ENCODE data around the gene DUSP2.

The DUSP2 gene

DNA sequence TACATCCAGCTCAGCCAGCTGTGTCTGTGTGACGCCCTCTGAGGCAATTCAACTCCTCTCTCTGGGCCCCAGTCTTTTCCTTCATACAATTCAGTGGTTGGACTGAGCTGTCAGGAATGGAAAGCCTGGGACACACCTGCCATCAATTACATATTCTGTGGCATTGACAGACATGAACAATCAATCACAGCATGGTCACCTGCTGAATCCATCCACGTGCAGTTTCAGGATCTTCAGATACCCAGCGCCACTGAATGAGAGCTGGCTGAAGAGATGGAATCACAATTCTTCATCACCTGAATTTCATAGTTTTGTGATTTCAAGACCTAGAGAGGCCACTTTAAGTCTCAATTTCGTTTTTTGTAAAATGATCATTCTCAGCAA lies 34.0 kb downstream of the DUSP2 start:
- H3K27ac Mint-ChIP-seq (ENCODE audit: low read depth), result no peak overlapping the region
- no peak overlapping the region for H3K4me3 Mint-ChIP-seq
- DNase-seq (ENCODE audit: low spot score in 2 of 2), result no peak
- H3K27me3 Mint-ChIP-seq, result peaks cover 8% of the 10 kb centered on the region
- H3K9me3 Mint-ChIP-seq, result no peaks in the 10 kb centered on the region
- H3K36me3 Mint-ChIP-seq (ENCODE audit: insufficient read depth), result peaks cover 8% of the 10 kb centered on the region
- H3K4me1 Mint-ChIP-seq, result peaks cover 8% of the 10 kb centered on the region
- no peak for ATAC-seq (replicated peaks; ENCODE audit: extremely low read depth, poor library complexity, severe bottlenecking)

DNA sequence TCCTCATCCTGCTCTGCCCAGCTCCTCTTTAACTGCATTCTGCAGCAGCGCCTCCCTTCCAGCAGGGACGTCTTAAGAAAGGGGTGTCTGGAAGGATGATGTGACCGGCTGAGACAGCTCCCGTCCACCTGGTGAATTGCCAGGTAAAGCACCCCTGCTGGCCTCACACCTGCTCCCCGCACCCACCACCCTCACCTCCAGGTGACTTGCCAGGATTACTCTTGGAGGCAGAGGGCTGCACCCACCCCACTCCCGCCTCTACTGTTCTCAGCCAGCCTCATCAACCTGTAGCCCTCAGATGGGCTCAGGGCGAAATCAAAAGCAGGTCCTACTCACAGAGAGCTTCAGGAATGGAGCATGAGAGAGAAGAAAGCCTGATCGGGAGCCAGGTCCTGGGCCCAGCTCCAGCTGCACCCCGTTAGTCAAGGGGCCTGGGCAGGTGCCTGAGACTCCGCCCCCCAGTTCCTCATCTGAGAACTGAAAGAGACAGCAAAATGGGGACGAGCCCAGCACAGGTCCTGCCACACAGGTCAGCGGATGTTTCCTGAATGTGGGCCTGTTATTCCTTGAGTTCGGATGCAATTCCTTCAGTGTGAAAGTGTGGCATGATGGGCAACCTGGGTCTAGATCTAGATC lies 34.5 kb downstream of the DUSP2 start:
- DNase-seq (ENCODE audit: low spot score in 2 of 2), result no peak
- peaks cover 6% of the 10 kb centered on the region for H3K4me1 Mint-ChIP-seq
- no peak for ATAC-seq (replicated peaks; ENCODE audit: extremely low read depth, poor library complexity, severe bottlenecking)
- H3K36me3 Mint-ChIP-seq (ENCODE audit: insufficient read depth), result peaks cover 7% of the 10 kb centered on the region
- peaks cover under 1% of the 10 kb centered on the region for H3K9me3 Mint-ChIP-seq
- H3K27ac Mint-ChIP-seq (ENCODE audit: low read depth), result no peak overlapping the region
- peaks cover 5% of the 10 kb centered on the region for H3K27me3 Mint-ChIP-seq
- H3K4me3 Mint-ChIP-seq, result no peak overlapping the region

DNA sequence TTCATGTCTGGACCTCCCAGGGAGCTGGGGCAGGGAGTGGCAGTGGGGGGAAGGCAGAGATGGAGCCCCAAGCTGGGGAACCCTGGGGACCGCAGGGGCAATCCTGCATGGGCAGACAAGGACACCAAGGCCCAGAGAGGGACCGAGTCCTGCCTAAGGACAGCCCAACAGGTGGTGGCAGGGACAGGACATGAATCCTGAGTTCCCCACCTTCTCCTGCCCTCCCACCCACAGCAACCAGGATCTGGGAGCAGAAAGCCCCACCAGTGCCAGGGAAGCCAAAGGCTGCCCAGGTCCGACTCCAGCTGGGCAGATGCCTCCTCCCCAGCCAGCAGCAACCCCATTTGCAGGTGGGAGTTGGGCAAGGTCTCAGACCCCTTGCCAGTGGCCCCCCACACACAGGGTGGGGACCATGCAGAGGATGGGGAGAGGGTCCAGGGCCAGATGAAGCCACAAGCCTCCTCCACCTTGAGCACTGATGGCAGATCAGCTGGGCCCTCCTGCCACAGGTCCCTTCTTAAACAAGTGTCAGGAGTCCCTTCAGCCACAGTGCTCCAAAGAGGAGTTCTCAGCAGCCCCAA lies 35.2 kb downstream of the DUSP2 start:
- ATAC-seq (replicated peaks; ENCODE audit: extremely low read depth, poor library complexity, severe bottlenecking), result no peak
- no peaks in the 10 kb centered on the region for H3K4me1 Mint-ChIP-seq
- H3K27me3 Mint-ChIP-seq, result no peaks in the 10 kb centered on the region
- no peak overlapping the region for H3K27ac Mint-ChIP-seq (ENCODE audit: low read depth)
- no peak overlapping the region for H3K4me3 Mint-ChIP-seq
- no peak for DNase-seq (ENCODE audit: low spot score in 2 of 2)
- peaks cover 7% of the 10 kb centered on the region for H3K9me3 Mint-ChIP-seq
- H3K36me3 Mint-ChIP-seq (ENCODE audit: insufficient read depth), result peaks cover 3% of the 10 kb centered on the region

DNA sequence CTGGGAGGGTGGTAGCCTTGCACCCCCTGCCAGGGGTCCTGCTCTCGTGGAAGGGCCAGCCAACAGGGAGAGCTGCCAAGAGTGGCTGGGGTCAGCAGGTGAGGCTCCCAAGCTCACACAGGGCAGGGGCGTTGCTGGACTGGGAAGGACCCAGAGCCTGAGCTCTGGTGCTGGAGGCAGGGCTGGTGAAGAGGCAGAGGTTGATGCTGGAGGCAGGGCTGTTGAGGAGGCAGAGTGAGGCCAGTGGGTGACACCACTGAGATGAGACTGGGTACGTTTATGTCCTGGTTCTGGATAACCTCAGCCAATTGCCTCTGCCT lies 35.9 kb downstream of the DUSP2 start:
- Mint-ChIP-seq H3K4me1 (no peaks in the 10 kb centered on the region), H3K27ac (ENCODE audit: low read depth) (no peak overlapping the region), H3K4me3 (no peak overlapping the region), H3K27me3 (no peaks in the 10 kb centered on the region), H3K9me3 (peaks cover 10% of the 10 kb centered on the region), H3K36me3 (ENCODE audit: insufficient read depth) (peaks cover 3% of the 10 kb centered on the region)
- DNase-seq (ENCODE audit: low spot score in 2 of 2), result no peak
- ATAC-seq (replicated peaks; ENCODE audit: extremely low read depth, poor library complexity, severe bottlenecking), result no peak

DNA sequence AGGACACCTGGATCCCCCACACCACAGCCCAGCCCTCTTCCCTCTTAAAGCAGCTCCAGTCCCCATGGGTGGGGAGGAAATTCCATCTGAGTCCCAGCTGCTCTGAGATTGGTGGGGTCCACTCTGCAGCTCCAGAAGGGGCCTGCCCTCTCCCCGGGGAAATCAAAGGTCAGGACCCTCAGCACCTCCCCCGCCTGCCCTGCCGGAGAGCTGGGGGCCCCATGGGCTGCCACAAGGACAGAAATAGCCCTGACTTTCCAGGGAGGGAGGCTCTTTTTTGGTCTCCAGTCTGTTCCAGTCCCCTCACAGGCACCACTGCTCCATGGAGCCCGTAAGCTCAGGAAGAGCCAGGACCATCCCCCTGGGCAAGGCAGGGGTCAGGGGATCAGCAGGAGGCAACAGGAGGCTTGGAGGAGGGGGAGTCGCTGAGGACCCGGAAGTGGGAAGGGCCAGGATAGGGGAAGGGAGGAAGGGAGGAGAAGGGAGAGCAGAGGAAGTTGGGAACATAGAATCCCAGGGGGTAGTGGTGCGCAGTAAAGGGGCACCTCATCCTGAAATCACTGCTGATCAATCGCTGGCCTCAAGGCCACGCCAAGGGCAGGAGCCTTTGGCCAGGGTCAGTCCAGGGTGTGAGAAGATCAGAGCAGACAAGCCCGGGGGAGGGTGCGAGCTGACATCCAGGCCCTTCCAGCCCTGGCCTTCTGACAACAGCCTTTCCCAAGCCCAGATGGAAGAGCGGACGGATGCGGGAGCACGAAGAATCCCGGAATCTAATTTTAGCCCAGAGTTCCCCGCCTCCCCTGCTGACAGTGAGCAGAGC lies 36.5 kb downstream of the DUSP2 start:
- no peaks in the 10 kb centered on the region for H3K27me3 Mint-ChIP-seq
- DNase-seq (ENCODE audit: low spot score in 2 of 2), result no peak
- H3K4me1 Mint-ChIP-seq, result no peaks in the 10 kb centered on the region
- no peak overlapping the region for H3K27ac Mint-ChIP-seq (ENCODE audit: low read depth)
- no peak overlapping the region for H3K4me3 Mint-ChIP-seq
- H3K9me3 Mint-ChIP-seq, result peaks cover 10% of the 10 kb centered on the region
- H3K36me3 Mint-ChIP-seq (ENCODE audit: insufficient read depth), result peaks cover 3% of the 10 kb centered on the region
- ATAC-seq (replicated peaks; ENCODE audit: extremely low read depth, poor library complexity, severe bottlenecking), result no peak

DNA sequence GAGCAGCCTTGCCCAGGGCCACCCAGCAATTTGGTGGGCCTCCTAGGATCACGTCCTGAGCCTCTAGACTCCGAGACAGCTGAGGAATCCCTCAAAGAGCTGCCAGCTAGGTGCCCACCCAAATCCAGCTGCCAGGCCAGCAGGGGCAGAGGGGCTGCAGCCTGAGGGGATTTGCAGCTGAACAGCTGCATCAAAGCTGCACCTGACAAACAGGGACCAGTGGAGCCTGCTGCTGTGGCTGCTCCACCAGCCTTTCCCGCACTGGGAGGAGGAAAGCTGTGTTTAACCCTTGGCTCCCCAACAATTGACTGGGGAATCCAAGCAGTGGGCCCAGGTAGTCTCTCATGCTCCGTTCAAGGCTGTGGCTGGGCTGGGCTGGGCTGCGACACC lies 37.1 kb downstream of the DUSP2 start:
- H3K27ac Mint-ChIP-seq (ENCODE audit: low read depth), result no peak overlapping the region
- peaks cover 10% of the 10 kb centered on the region for H3K9me3 Mint-ChIP-seq
- H3K4me3 Mint-ChIP-seq, result no peak overlapping the region
- DNase-seq (ENCODE audit: low spot score in 2 of 2), result no peak
- H3K36me3 Mint-ChIP-seq (ENCODE audit: insufficient read depth), result peaks cover 3% of the 10 kb centered on the region
- no peaks in the 10 kb centered on the region for H3K4me1 Mint-ChIP-seq
- no peak for ATAC-seq (replicated peaks; ENCODE audit: extremely low read depth, poor library complexity, severe bottlenecking)
- no peaks in the 10 kb centered on the region for H3K27me3 Mint-ChIP-seq

DNA sequence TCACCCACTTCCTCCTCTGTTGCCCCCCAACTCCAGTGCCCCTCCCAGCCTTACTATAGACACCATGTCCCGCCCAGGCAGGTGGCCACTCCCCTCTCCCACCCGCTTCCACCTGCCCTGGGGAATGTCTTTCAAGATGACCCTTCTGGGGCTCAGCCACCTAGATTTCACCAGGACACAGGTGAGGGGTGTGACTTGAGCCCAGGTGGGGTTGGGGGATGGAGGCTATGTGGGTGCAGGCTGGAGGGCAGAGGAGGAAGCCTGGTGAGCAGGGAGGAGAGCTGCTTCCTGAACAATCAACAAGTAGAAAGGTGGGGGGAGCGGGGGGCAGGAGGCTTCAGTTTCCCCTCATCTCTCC lies 37.6 kb downstream of the DUSP2 start:
- Mint-ChIP-seq H3K27ac (ENCODE audit: low read depth) (no peak overlapping the region), H3K27me3 (no peaks in the 10 kb centered on the region), H3K9me3 (peaks cover 10% of the 10 kb centered on the region), H3K36me3 (ENCODE audit: insufficient read depth) (peaks cover 3% of the 10 kb centered on the region), H3K4me1 (no peaks in the 10 kb centered on the region), H3K4me3 (no peak overlapping the region)
- DNase-seq (ENCODE audit: low spot score in 2 of 2) (no peak), ATAC-seq (replicated peaks; ENCODE audit: extremely low read depth, poor library complexity, severe bottlenecking) (no peak)

DNA sequence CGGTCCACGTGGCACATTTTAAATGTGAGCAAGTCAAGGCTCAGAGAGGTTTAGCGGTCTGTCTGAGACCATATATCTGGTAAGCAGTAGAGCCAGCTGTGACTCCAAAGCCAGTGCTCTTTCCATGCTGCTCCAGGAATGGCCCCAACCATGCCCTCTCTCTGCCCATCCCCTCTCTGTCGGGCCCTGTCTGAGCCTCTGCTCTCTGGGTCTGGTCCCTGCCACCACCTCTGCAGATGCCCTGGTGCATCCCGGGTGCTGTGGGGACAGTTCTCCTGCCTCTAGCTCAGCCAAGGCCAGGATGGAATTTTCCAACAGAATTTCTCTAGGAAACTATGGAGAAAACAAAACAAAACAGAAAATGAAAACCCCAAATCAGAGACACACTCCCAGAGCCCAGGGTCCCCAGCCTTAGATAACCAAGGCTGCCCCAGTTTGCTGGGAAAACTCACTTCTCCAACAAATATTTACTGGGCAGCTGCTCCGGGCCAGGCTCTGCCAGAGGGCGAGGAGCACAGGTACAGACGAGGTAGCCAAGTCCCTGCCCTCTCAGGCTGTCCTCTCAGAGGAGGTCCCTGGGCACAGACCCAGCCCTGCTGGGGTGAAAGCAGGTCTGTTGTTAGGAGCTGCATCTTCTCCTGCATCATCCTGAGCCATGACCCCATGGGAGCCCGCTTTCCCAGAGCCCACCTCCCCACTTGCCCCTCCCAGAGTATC lies 38.1 kb downstream of the DUSP2 start:
- no peak overlapping the region for H3K4me3 Mint-ChIP-seq
- peaks cover 10% of the 10 kb centered on the region for H3K9me3 Mint-ChIP-seq
- H3K36me3 Mint-ChIP-seq (ENCODE audit: insufficient read depth), result peaks cover 3% of the 10 kb centered on the region
- no peak overlapping the region for H3K27ac Mint-ChIP-seq (ENCODE audit: low read depth)
- ATAC-seq (replicated peaks; ENCODE audit: extremely low read depth, poor library complexity, severe bottlenecking) (no peak), DNase-seq (ENCODE audit: low spot score in 2 of 2) (no peak)
- no peaks in the 10 kb centered on the region for H3K27me3 Mint-ChIP-seq
- H3K4me1 Mint-ChIP-seq, result no peaks in the 10 kb centered on the region

DNA sequence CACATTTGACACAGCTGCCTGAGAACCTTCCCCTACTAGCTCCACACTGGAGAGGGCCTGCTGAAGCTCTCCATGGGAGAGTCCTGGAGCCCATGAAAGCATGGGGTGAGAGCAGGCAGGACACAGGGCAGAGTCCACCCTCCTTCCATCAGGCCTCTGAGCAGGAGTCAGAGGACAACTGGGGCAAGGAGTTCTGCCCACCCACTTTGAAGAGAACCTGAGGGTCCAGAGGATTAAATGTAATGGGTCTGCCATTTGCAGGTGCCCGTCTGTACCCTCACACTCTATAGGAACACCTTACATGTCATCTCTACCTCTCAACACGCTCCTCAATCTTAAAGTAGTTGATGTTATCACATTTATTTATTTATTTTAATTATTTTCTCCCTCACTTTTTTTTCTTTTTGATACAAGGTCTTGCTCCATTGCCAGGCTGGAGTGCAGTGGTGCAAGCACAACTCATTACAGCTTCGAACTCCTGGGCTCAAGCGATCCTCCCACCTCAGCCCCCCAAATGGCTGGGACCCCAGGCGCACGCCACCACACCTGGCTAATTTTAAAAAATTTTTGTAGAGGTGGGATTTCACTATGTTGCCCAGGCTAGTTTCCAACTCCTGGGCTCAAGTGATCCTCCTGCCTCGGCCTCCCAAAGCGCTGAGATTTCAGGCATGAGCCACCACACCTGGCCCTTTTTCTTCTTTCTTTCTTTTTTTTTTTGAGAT lies 39.1 kb downstream of the DUSP2 start:
- Mint-ChIP-seq H3K27me3 (no peaks in the 10 kb centered on the region), H3K36me3 (ENCODE audit: insufficient read depth) (peaks cover 3% of the 10 kb centered on the region), H3K27ac (ENCODE audit: low read depth) (no peak overlapping the region), H3K4me3 (no peak overlapping the region), H3K4me1 (no peaks in the 10 kb centered on the region), H3K9me3 (peaks cover 10% of the 10 kb centered on the region)
- no peak for DNase-seq (ENCODE audit: low spot score in 2 of 2)
- no peak for ATAC-seq (replicated peaks; ENCODE audit: extremely low read depth, poor library complexity, severe bottlenecking)

DNA sequence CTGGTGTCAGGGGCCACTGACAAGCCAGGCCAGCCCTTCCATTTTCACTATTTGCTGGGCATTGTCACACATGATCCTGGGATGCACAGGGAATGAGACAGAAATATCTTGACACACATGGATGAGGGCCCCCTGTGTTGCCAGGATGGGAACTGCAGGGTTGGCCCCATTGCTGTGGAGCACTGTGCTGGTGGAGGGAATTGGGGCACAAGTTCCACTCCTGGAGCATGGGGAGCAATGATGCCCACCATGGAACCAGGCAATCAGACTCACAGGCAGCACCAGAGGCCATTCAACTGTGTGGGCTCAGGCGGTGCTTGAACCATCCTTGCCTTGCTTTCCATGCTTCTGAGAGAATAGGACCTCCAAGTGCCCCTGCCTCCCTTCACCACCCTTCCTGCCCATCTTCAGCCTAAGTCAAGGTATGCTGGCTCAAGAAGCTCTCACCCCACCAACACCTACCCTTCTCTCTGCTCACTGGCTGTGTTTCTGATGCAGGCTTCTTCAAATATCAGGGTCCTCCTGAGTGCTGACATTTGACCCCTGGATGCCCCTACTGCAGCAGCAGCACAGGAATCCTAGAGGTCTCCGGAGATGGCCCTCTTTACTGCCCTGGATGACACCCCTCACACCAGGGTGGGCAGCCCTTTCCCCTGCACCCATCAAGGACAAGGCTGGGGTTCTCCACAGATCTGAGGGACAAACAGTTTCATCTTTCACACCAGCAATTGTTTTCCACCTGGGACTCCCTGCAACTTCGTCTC lies 39.9 kb downstream of the DUSP2 start:
- no peaks in the 10 kb centered on the region for H3K4me1 Mint-ChIP-seq
- DNase-seq (ENCODE audit: low spot score in 2 of 2) (no peak), ATAC-seq (replicated peaks; ENCODE audit: extremely low read depth, poor library complexity, severe bottlenecking) (no peak)
- H3K4me3 Mint-ChIP-seq, result no peak overlapping the region
- peaks cover 3% of the 10 kb centered on the region for H3K36me3 Mint-ChIP-seq (ENCODE audit: insufficient read depth)
- H3K27me3 Mint-ChIP-seq, result no peaks in the 10 kb centered on the region
- peaks cover 10% of the 10 kb centered on the region for H3K9me3 Mint-ChIP-seq
- no peak overlapping the region for H3K27ac Mint-ChIP-seq (ENCODE audit: low read depth)

DNA sequence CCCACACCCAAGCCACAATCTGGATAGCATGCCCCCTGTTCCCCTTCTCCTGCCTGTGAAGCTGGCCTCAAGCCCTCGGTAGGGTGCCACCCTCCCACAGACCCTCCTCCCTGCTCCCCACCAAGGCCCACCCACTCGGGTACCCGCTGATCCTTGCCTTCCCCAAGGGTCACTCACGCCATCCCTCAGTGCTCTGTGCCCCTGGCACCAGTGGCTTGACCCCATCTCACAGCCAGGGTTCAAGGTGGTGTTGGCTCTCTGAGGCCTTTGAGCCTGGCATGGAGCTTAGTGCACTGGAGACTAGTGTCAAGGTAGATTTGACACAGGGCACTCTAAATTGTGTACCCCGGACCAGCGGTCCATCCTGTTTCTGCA lies 40.8 kb downstream of the DUSP2 start:
- no peaks in the 10 kb centered on the region for H3K27me3 Mint-ChIP-seq
- H3K4me1 Mint-ChIP-seq, result no peaks in the 10 kb centered on the region
- no peak for ATAC-seq (replicated peaks; ENCODE audit: extremely low read depth, poor library complexity, severe bottlenecking)
- no peaks in the 10 kb centered on the region for H3K36me3 Mint-ChIP-seq (ENCODE audit: insufficient read depth)
- H3K4me3 Mint-ChIP-seq, result no peak overlapping the region
- H3K27ac Mint-ChIP-seq (ENCODE audit: low read depth), result no peak overlapping the region
- peaks cover 10% of the 10 kb centered on the region for H3K9me3 Mint-ChIP-seq
- no peak for DNase-seq (ENCODE audit: low spot score in 2 of 2)
